GM13977 (cell line): ENCODE results near the gene CRADD.

ENCODE experiments used
- DNase-seq: peaks from one replicate; pipeline ENCODE4 v3.0.0; 2012; ENCODE audit warnings: low spot score
- in situ Hi-C: fragments of 300-500 bp; cut with MboI; formaldehyde crosslinking; loops from one replicate; pipeline ENCODE4 v1.12.0; 2022; ENCODE audit warnings: low sequenced_read_pairs, low pct_unique_long_range_greater_than_20kb, mixed read lengths, inconsistent platforms; ENCODE audit not compliant: unreplicated experiment
- TF ChIP-seq, protein P1 (sequence below): IDR thresholded peaks from 2 replicates; pipeline ENCODE4 v1.5.1; 2012; ENCODE audit warnings: mild to moderate bottlenecking, control low read depth; ENCODE audit not compliant: insufficient read depth; ENCODE audit errors: extremely low read depth, missing control alignments

CRADD gene

DNA sequence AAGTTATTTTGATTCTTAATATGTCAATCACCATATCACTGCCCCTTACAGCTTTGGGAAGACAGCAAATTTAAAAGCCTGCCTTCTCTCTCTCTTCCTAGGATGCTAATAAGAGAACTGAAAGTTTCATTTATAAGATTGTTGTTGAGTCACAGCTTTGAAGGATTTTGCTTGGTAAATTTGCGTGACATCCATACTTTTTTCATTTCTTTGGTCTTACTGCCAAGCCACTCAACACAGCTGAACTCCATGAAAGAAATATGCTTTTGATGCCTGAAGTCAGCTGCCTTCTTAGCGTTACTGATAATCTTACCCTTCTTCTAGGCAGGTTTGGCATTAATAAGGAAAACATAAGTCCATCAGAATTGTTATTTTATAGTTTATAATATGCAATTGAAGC, 155.0 kb downstream of the CRADD start:
- TF ChIP-seq, protein P1, sequence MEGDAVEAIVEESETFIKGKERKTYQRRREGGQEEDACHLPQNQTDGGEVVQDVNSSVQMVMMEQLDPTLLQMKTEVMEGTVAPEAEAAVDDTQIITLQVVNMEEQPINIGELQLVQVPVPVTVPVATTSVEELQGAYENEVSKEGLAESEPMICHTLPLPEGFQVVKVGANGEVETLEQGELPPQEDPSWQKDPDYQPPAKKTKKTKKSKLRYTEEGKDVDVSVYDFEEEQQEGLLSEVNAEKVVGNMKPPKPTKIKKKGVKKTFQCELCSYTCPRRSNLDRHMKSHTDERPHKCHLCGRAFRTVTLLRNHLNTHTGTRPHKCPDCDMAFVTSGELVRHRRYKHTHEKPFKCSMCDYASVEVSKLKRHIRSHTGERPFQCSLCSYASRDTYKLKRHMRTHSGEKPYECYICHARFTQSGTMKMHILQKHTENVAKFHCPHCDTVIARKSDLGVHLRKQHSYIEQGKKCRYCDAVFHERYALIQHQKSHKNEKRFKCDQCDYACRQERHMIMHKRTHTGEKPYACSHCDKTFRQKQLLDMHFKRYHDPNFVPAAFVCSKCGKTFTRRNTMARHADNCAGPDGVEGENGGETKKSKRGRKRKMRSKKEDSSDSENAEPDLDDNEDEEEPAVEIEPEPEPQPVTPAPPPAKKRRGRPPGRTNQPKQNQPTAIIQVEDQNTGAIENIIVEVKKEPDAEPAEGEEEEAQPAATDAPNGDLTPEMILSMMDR = no peak
- DNase-seq = no peak

DNA sequence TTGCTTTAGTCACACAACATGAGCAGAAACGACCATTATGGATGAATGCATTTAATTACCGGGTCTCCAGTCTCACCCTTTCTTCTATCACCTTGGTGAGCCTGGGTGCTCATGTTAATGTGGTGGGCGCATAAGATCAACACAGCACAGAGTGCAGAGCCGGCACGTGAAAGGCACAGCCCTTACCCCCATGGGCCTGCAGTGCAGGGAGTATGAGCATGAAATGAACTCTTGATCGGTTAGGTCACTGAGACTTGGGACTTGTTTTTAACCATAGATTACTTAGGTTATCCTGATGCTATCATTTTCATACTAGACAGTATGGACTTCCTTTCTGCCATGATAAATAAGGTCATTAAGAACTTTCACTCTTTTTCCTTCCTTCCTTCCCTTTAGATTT, 156.8 kb downstream of the CRADD start:
- TF ChIP-seq, protein P1 = no peak
- in situ Hi-C loops = no loop called here
- no peak for DNase-seq

More for the DNA sequence above, 155.0 kb downstream of the CRADD start:
- in situ Hi-C loops = no loop called here

DNA sequence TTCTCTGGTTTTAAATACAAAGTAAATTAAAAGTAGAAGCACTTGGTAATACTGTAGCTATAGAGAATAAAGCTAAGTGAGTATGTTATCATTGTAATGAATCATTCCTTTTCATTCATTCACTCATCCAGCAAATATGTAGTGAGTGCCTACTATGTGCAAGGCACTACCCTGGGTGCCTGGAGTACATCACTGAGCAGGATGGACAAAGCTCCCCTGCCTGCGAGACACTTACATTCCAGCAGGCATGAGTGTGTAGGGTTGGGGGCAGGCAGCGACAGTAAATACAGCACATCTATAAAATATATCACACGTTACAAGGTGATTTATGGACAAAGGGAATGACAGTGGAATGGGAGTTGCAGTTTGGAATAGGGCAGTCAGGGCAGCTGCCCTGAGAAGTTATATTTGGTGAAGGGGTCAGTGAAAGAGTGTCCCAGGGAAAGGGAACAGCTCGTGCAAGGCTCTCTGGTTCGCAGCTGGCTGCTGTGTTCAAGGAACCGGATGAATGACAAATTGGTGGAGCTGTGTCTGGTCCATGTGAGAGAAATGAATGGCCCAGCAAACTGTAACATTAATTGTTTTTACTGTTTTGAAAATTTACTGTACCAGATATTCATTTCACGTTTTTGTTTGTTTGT, 159.6 kb downstream of the CRADD start:
- no peak for DNase-seq
- in situ Hi-C loops = no loop called here
- TF ChIP-seq, protein P1 = no peak

DNA sequence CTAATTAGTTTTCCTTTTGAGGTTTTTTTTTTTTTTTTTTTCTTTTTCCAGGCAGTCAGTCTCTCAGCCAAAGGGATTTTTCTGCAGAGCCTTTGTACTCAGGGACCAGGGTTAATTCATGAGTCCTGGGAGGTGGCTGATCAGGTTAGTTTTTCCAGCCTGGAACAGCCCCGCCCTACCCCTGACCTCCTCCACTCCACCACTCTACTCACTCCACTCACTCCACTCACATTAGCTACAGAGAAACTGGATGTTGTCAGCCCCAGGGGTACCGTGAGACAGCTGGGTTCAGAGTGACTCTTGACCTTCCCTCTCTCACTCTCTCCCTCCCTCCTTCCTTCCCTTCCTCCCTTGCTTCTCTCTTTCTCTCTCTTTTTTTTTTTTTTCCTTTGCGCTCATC, 161.0 kb downstream of the CRADD start:
- in situ Hi-C loops = no loop called here
- DNase-seq = no peak
- TF ChIP-seq, protein P1 = no peak

DNA sequence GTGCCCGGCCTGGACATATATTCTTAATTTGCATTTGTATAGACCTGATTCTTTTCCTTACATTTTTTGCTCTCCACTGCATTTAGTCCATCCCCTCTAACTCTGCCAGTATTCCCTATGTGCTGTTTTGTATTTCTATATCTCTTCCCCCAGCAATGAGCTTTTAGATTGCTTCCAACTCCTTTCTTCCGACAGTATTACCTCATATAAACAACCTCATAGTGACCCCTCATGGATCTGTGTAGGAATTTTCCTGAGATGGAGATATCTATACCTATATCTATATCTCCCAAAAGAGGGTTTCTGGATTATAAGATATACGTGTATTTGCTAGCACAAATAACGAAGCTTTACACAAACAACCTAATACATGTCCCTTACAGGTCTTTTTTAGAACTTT, 161.9 kb downstream of the CRADD start:
- TF ChIP-seq, protein P1 = no peak
- DNase-seq = no peak
- in situ Hi-C loops = no loop called here

DNA sequence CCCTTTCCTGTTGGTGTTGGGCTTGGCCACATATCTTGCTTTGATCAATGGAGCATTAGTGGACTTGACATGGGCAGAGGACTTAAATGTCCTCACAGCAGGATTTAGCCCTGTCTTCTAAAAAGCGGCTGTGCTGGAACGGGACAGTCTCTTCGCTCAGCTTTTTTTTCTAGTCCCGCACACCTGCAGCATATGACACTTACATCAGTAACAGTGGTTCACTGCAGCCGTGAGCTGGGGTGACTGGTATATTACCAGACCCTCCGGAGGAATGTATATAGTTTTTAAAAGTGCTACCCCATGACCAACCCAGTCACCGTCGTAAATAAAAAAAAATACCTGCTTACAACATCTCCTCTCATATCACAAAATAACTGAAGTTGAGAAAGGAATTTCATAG, 164.5 kb downstream of the CRADD start:
- TF ChIP-seq, protein P1 = no peak
- in situ Hi-C loops = no loop called here
- no peak for DNase-seq

DNA sequence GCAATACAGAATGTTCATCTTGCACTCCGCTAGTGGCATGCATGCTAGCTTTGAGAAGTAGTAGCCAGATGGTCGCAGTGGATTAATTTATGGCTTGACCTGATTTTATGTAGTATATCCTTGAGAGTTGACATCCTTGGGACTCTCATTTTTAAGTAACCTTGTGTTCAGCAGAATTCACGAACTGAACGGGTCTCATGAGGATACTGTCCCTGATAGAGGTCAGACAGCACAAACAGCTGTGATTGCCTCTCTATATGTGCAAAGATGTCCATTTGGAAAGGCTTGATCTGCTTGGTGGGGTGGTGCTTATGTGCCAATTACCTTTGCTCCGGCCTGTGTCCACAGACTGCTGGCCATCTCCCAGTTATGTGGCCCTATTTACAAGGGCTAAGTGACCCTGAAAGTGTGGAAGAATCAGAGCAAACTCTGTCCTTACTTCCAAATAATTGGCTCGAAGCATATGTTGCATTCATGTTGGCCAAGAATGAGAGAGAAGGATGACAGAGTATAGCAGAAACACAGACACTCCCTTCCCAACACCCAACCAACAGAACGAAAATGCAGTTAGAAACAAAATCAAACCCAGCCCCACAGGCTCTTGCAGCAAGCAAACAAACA, 167.1 kb downstream of the CRADD start:
- TF ChIP-seq, protein P1 = no peak
- in situ Hi-C loops = no loop called here
- DNase-seq = no peak
